ENCODE measurements around the gene RIMKLB.

The RIMKLB gene

GRCh38 chr12:8658346-8658745, 39.4 kb upstream of the RIMKLB start:
- H3K4me3 ChIP-seq (ENCODE audit: low read depth, low read length, poor library complexity, severe bottlenecking), result no peak overlapping the region
- TF ChIP-seq, protein P1, sequence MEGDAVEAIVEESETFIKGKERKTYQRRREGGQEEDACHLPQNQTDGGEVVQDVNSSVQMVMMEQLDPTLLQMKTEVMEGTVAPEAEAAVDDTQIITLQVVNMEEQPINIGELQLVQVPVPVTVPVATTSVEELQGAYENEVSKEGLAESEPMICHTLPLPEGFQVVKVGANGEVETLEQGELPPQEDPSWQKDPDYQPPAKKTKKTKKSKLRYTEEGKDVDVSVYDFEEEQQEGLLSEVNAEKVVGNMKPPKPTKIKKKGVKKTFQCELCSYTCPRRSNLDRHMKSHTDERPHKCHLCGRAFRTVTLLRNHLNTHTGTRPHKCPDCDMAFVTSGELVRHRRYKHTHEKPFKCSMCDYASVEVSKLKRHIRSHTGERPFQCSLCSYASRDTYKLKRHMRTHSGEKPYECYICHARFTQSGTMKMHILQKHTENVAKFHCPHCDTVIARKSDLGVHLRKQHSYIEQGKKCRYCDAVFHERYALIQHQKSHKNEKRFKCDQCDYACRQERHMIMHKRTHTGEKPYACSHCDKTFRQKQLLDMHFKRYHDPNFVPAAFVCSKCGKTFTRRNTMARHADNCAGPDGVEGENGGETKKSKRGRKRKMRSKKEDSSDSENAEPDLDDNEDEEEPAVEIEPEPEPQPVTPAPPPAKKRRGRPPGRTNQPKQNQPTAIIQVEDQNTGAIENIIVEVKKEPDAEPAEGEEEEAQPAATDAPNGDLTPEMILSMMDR (IDR thresholded peaks at IDR 0.05; ENCODE audit: low read length), result no peak
- no peak for TF ChIP-seq EZH2 (IDR thresholded peaks at IDR 0.05; ENCODE audit: borderline replicate concordance, low read length)
- no peaks in the 10 kb centered on the region for H3K27me3 ChIP-seq (ENCODE audit: insufficient read depth, low read length)
- H3K9me3 ChIP-seq (ENCODE audit: low read length), result no peaks in the 10 kb centered on the region
- no peak overlapping the region for H3K27ac ChIP-seq (ENCODE audit: low read depth, low read length, poor library complexity, severe bottlenecking)
- no peaks in the 10 kb centered on the region for H4K20me1 ChIP-seq (ENCODE audit: insufficient read depth, low read length)
- no peaks in the 10 kb centered on the region for H3K79me2 ChIP-seq (ENCODE audit: insufficient read depth, low read length)
- no peaks in the 10 kb centered on the region for H3F3A ChIP-seq (ENCODE audit: insufficient read depth, low read length)
- no peak overlapping the region for H2AFZ ChIP-seq (ENCODE audit: low read length)
- H3K9me2 ChIP-seq (ENCODE audit: low read depth, low read length), result no peaks in the 10 kb centered on the region
- H3K4me1 ChIP-seq (ENCODE audit: insufficient read depth, low read length, severe bottlenecking), result peaks cover 10% of the 10 kb centered on the region
- H3K9ac ChIP-seq (ENCODE audit: low read length), result no peak overlapping the region
- no peak overlapping the region for H3K4me2 ChIP-seq (ENCODE audit: low read length)
- H3K36me3 ChIP-seq (ENCODE audit: insufficient read depth, low read length), result no peaks in the 10 kb centered on the region

DNA sequence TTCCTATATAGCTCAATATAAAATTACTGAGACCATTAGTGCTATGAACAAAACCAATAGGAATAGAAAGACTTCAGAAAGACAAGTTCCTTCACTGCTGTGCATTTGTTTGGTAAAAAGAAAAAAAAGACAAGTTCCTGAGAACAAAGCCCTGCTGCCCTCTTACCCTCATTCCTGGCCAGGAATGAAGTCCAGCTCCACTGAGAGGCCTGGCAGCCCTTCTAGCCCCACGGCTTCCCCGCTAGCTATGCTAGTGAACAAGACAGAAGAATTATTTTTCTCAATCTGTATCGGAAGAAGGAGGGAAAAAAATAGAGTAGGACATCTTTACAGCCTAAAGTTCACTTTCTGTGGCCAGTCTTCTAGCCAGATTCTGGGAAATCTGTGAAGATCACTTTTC, 36.8 kb upstream of the RIMKLB start:
- H4K20me1 ChIP-seq (ENCODE audit: insufficient read depth, low read length), result no peaks in the 10 kb centered on the region
- no peak for TF ChIP-seq EZH2 (IDR thresholded peaks at IDR 0.05; ENCODE audit: borderline replicate concordance, low read length)
- TF ChIP-seq, protein P1 (IDR thresholded peaks at IDR 0.05; ENCODE audit: low read length), result no peak
- no peaks in the 10 kb centered on the region for H3K79me2 ChIP-seq (ENCODE audit: insufficient read depth, low read length)
- H3K4me2 ChIP-seq (ENCODE audit: low read length), result no peak overlapping the region
- H3K36me3 ChIP-seq (ENCODE audit: insufficient read depth, low read length), result no peaks in the 10 kb centered on the region
- no peaks in the 10 kb centered on the region for H3K9me3 ChIP-seq (ENCODE audit: low read length)
- H3K27ac ChIP-seq (ENCODE audit: low read depth, low read length, poor library complexity, severe bottlenecking), result no peak overlapping the region
- H3K4me1 ChIP-seq (ENCODE audit: insufficient read depth, low read length, severe bottlenecking), result no peaks in the 10 kb centered on the region
- no peaks in the 10 kb centered on the region for H3F3A ChIP-seq (ENCODE audit: insufficient read depth, low read length)
- H3K4me3 ChIP-seq (ENCODE audit: low read depth, low read length, poor library complexity, severe bottlenecking), result no peak overlapping the region
- no peak overlapping the region for H3K9ac ChIP-seq (ENCODE audit: low read length)
- no peak overlapping the region for H2AFZ ChIP-seq (ENCODE audit: low read length)
- H3K27me3 ChIP-seq (ENCODE audit: insufficient read depth, low read length), result no peaks in the 10 kb centered on the region
- no peaks in the 10 kb centered on the region for H3K9me2 ChIP-seq (ENCODE audit: low read depth, low read length)

GRCh38 chr12:8661751-8662150, 36.0 kb upstream of the RIMKLB start:
- TF ChIP-seq EZH2 (IDR thresholded peaks at IDR 0.05; ENCODE audit: borderline replicate concordance, low read length), result no peak
- TF ChIP-seq, protein P1 (IDR thresholded peaks at IDR 0.05; ENCODE audit: low read length), result no peak
- no peak overlapping the region for H3K4me2 ChIP-seq (ENCODE audit: low read length)
- H3K9ac ChIP-seq (ENCODE audit: low read length), result no peak overlapping the region
- H3K27me3 ChIP-seq (ENCODE audit: insufficient read depth, low read length), result no peaks in the 10 kb centered on the region
- H4K20me1 ChIP-seq (ENCODE audit: insufficient read depth, low read length), result no peaks in the 10 kb centered on the region
- H3F3A ChIP-seq (ENCODE audit: insufficient read depth, low read length), result no peaks in the 10 kb centered on the region
- H3K9me2 ChIP-seq (ENCODE audit: low read depth, low read length), result no peaks in the 10 kb centered on the region
- no peaks in the 10 kb centered on the region for H3K79me2 ChIP-seq (ENCODE audit: insufficient read depth, low read length)
- no peak overlapping the region for H3K4me3 ChIP-seq (ENCODE audit: low read depth, low read length, poor library complexity, severe bottlenecking)
- H3K36me3 ChIP-seq (ENCODE audit: insufficient read depth, low read length), result no peaks in the 10 kb centered on the region
- H2AFZ ChIP-seq (ENCODE audit: low read length), result no peak overlapping the region
- no peak overlapping the region for H3K27ac ChIP-seq (ENCODE audit: low read depth, low read length, poor library complexity, severe bottlenecking)
- no peaks in the 10 kb centered on the region for H3K9me3 ChIP-seq (ENCODE audit: low read length)
- H3K4me1 ChIP-seq (ENCODE audit: insufficient read depth, low read length, severe bottlenecking), result no peaks in the 10 kb centered on the region
